Measurements from ENCODE around the gene SERPINE1. TPM values are rescaled to one million over a fixed set of nuclear protein-coding genes. Genes with fewer than 3 reads are reported as not detected.

SERPINE1 gene
- polyA plus RNA-seq, 4 donors: 0.92 to 5.3 (median 1.2) TPM

DNA sequence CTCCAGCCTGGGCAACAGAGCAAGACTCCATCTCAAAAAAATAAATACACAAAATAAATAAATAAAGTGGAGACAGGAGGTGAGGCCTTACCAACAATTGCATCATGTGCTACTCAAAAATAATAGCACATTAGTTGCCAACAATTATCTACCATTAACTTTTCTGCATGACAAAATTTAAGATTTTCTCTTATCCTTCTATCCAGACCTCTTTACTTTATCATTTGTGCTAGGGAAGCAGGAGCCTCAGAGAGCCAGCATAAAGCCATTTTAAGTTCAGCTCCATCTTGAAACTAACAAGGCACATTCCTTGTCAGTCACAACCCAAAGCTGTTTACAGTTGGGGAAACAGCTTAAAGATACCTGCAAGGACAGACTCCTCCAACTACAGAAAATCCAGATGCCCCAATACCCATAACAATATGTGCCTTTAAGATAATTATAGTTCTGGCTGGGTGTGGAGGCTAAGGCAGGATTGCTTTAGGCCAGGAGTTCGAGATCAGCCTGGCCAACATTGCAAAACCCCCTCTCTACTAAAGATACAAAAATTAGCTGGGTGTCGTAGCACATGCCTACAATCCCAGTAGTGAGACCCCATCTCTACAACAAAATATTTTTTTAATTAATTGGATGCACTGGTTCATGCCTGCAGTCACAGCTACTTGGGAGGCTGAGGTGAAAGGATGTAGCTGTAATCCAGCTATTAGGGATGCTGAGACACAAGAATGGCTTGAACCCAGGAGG lies 25.2 kb downstream of the SERPINE1 start:
- DNase-seq (ENCODE audit: low read depth in 4 of 4, low spot score in 3 of 4): no peak

DNA sequence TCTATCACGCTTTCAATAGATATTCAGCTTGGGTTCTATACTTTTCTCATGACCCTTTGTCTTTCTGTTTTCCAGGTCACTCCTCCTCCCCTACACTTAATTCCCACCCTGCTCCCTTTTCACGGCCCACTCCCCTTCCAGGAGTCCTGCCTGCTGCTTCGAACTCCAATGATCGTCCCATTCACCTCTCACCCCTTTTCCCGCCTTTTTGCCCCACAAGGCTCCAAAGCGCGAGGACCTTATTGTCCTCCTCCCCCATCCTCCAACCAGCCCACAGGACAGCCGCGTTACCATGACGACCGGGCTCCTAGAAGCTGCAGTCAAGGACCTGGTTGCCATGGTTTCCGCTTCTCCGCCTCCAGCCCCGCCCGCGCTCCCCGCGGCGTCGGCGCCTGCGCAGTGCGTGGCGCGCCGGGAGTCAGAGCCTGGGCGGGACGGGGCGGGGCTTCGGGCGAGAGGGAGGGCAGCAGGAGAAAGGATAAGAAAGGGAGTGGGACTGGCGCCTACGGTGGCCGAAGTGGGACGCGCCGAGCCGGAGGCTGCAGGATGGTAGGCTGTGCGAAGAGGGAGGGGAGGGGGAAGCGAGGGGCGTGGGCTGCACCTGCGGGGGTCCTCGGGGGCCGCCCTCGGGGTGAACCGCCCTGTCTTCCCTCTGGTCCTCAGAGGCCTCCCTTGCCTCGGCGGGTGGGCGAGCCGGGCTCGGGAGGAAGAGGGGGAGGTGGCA lies 27.2 kb downstream of the SERPINE1 start, which contains the start of gene AP1S1:
TSS of gene AP1S1 (plus strand) at position 508 of the 724 bp plus-strand sequence. CDS start at position 547, 39 bp downstream.
- DNase-seq (ENCODE audit: low read depth in 4 of 4, low spot score in 3 of 4): peak; percentile 75 to 90 (median 86)

DNA sequence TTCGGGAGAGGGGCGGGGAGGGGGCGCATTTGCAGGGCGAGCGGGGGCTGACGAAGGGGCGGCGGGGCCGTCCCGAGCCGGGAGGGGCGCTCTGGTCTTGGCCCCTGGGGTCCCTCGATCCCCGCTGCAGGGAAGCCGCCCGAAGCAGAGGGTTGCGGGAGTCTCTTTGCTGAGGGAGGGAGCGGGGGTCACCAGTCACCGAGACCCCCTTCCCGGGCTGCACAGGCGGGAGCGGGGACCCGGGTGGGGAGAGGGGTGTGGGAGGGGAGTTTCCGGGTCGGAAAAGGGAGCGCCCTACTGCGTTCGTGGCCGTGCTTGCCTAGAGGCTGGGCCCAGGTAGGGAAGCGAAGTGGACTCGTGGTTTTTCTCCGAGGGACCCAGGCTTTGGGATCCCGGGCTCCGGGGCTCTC lies 27.8 kb downstream of the SERPINE1 start:
- DNase-seq (ENCODE audit: low read depth in 4 of 4, low spot score in 3 of 4): no peak

DNA sequence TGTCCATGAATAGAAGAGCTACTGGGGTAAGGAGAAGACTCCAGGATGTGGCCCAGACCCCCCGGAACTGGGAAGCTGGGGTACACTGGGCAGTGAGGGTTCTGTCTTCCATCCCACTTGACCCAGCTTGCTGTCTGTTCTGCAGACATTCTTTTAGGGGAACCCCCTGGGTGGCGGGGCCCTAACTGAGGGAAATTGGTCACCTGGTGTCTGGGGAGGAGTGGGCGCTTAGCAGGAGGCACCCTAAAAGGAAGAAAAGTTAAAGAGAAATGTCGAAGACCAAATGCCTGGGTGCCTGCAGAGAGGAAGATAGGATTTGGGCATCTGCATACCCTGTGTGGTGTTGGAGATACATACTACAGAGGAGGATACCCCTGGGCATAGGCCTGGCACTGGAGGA lies 28.4 kb downstream of the SERPINE1 start:
- no peak for DNase-seq (ENCODE audit: low read depth in 4 of 4, low spot score in 3 of 4)

DNA sequence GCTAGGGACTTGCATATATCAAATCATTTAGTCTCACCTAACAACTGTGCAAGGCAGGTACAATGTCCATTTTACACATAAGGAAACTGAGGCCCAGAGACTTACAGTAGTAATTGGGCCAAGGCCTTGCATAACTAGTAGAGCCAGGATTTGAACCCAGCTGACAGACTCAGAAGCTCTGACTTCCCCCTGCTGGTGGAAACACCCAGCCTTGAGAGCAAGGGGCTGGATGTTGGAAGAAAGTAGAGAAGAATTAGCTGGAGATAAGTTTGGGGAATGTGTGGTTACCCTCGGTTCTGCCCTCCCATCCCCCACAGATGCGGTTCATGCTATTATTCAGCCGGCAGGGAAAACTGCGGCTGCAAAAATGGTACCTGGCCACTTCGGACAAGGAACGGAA lies 29.4 kb downstream of the SERPINE1 start:
- DNase-seq (ENCODE audit: low read depth in 4 of 4, low spot score in 3 of 4): no peak

DNA sequence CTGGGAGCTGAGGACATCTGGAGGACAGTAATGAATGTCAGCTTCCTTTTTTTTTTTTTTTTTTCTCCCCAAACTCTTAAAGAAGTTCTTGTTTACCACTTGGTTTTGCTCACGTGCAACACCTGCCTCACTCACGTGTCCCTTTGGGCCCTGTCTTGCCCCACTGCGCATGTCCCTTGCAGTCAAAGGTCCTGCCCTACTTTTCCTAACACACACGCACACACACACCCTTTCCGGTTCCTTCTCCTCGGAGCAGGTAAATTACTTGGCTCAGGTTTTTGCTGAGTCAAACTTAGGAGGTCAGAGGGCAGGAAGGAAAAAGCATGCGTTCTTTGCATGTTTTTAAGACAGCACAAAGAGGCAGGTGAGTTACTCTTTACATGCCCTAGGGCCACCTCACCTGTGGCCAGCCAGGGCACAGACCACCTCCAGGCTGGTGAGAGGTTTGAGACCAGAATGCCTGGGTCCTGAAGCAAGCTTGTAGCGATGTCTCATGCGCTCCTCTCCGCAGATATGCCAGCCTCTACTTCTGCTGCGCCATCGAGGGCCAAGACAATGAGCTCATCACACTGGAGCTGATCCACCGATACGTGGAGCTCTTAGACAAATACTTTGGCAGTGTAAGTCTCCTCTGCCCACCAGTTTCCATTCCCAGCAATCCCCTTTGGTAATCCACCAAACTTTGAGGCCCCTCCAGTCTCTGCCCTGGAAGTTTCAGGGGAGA lies 30.1 kb downstream of the SERPINE1 start:
- no peak for DNase-seq (ENCODE audit: low read depth in 4 of 4, low spot score in 3 of 4)

DNA sequence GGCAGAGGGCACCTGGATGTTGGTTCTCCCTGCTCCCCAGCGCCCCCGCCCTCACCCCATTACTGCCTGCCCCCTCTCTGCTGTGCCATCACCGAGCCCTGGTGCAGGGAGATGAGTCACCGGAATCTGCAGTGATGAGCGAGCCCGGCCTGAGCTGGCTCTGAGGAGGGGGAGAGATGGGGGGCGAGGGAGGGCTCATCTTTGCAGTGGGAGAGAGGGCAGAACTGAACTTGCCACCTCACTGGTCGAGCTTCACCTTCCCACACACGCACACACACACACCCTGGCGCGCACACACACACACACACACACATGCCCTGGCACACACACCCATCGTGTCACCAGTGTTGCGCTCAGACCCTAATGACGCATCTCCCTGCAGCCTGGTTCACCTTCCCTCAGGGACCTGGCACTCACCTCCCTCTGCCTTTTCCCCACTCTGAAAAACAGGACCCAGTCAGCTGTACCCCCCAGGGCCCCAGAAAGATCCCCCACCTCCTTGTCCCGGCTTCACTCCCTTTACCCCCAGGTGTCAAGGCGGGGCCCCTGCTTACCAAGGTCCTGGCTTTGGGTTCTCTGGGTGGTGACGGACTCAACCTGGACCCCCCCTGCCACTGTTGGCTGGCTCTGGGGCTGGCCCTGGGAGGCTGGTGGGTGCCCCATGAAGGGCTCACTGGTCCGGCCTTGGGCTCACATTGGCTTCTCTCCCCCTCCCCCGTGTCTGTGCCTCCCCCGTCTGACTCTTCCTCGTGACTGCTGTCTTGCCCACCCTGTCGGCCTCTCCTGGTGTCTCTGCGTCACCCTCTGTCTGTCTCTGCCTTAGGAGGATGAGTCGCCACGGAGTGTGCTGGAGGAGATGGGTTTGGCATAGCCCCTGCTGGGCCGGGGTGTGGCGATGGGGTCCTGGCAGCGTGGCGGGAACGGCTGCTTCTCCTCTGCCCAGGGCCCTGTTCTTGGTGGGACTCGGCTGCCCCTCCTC lies 33.1 kb downstream of the SERPINE1 start:
- DNase-seq (ENCODE audit: low read depth in 4 of 4, low spot score in 3 of 4): no peak

DNA sequence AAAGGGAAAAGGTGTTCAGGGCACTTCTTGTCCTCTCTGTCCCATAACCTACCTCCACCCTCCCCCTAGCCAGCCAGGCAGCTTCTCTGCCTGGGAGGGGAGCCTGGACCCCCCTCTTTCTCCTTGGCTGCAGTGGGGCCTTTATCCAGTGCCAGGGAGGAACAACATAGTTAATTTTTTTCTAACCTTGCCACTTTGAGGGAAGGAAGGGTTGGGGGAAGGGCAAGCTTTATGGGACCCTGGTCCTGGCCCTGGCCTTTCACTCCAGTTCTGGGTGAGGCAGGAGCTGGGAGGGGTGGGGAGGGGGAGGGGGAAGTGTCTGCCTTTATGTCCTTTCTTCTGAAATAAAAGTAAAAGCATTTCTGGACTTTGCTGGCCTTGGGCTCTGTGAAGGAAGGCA lies 34.0 kb downstream of the SERPINE1 start:
- DNase-seq (ENCODE audit: low read depth in 4 of 4, low spot score in 3 of 4): no peak

DNA sequence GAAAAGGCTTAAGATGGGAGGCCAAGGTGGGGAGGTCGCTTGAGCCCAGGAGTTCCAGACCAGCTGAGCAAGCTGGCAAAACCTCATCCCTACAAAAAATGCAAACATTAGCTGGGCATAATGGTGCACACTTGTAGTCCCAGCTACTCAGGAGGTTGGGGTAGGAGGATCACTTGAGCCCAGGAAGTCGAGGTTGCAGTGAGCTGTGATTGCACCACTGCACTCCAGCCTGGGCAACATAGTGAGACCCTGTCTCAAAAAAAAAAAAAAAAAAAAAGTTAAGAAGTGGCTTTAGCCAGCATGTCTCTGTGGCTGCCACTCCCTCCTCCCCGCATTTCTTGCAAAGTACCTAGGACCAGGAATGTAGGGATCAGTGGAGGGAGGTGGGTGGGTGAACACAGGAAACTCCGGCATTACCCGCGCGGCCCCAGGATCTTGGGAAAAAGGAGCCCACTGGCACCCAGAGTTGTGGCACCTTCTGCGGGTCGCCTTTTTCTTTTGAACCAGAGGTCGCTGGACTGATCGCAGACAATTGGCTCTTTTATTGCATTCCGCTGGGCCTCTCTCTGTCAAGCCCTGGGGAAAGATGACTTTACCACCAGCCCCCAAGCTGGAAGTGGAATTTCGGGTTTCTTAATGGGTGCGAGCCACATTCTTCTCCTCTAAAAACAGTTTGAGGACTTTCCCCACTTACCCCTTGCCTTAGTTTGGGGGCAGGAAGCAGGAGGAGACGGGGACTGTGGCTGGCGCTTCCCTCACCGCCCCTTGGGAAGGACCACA lies 35.0 kb downstream of the SERPINE1 start:
- no peak for DNase-seq (ENCODE audit: low read depth in 4 of 4, low spot score in 3 of 4)

DNA sequence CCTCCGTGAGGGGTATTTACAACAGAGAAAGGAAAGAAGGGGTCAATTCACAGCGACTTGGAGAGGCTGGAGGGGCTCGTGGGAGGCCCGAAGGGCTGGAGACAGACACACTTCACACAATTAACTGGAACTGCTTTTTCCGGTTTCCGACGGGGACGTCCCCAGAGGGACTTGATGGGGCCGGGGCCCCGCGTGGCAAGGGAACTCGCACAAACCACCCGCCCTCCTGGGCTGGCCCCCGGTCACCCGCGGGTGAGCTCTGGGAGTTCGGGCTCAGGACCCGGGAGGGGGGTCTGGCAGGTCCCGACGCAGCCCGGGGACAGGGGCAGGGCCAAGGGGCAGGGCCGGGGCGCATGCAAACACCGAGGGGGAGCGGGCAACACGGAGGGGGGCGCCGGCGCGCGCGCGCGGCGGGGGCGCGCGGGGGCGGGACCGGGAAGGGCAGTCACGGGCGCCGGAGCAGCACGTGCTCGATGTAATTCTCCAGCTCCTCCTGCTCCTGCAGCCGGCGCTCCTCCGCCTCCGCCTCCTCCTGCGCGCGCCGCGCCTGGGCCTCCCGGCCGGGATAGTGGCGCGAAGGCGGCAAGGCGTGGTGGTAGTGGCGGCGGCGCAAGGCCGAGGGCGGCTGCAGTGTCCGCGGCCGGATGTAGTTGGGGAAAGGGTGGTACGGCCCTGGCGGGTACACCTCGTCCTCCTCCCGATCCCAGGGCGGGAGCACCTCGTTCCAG lies 35.8 kb downstream of the SERPINE1 start:
- DNase-seq (ENCODE audit: low read depth in 4 of 4, low spot score in 3 of 4): no peak

DNA sequence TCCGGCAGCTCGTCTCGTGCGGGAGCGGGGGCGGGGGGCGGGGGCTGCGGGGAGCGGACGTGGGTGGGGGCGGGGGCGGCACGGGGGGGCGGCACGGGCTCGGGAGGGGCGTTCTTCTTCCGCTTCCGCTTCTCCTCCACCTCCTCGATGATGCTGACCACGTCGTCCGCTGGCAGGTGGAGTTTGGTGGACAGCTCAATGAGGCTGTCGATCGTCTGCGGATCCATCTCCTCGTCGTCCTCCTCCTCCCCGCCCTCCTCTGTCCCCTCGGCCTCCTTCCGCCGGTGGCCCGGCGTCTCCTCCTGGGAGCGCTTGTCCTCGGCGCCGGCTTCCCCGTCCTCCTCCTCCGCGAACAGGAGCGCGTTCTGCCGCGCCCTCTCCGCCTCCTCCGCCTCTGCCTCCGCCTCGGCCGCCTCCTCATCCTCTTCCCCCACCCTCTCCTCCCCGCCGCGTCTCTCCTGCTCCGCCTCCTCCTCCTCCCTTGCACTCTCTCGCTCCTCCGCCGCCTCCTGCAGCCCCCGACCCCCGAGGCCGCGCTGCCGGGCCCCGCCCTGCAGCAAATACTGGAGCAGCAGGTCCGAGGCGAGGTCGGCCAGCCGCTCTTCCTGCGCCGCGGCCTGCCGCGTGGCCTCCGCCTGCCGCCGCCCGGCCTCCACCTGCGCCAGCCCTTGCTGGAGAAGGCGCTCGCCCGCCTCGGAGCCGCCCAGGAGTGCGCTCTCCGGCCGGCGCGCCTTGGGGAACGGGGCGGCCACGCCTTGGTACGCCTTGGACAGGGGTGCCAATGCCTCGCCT lies 36.6 kb downstream of the SERPINE1 start:
- no peak for DNase-seq (ENCODE audit: low read depth in 4 of 4, low spot score in 3 of 4)

DNA sequence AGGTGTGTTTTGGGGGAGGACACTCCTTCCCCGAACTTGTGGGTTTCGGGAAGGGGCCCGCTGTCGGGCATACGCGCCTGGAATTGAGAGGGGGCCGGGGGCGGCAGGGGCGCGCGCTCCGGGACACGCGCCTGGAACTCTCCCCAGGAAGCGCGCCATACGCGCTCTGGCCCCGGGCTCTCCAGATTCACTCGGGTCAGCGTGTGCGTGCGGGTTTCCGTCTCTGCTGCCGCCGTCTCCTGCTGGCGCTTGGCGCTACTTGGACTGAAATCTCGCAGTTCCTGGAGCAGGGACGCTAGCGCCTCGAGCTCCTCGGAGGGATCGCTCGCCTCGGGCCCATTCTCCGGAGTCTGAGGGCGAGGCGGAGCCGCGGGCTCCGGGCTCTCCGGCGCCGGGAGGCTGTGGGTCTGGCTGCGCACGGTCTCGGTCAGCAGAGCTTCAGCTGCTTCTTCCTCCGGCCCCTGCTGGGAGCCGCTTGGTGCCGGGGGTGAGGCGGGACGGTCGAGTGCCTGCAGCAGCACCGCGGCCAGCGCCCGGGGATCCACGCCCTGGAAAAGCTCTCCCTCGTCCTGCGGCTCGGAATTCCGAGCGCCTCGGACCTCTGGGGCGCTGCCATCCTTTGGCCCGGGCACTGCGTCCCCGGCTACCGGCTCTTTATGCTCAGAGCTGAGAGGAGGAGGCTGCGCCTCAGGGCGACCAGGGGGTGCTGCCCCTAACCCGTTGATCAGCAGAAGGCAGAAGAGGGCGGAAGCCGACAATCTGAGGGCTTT lies 37.4 kb downstream of the SERPINE1 start:
- DNase-seq (ENCODE audit: low read depth in 4 of 4, low spot score in 3 of 4): no peak

DNA sequence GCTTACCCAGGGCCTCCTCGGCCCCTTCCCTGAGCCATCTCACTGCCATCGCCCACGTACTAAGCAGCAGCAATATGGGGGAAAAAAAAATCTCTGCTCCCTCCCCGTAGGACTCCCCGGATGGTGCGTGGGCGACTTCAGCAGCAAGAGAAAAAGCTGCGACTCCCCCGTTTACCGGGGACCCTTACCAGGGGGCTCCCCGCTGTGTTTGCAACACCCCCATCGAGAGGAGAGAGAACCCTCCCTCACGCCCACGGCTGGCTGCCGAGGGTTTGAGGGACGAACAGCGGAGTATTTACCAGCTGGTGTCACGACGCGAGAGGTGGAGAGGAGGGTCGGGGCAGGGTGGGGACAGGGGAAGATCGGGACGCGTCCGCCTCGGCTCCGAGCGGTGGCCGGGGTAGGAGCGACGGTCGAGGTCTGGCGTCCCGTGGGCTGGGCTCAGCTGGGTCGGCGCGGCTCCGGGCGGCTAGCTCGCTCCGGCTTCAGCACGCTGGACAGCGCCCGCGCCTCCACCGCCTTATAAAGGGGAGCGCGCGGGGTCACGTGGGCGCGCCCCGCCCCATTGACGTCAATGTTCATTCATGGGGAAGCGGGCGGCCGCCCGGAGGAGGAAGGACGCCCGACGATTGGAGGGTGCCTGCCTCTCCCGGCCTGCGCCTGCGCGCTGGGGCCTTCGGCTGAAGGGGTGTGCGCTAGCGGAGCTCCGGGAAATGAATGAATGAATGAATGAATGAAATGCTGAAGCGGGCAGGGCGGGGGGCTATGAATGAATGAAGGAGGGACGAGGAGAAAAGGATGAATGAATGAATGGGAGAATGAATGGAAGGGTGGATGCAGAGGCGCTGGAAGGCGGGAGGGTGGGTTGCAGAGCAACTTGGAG lies 38.4 kb downstream of the SERPINE1 start, which contains the start of gene VGF:
TSS of gene VGF (minus strand) at position 495 of the 883 bp plus-strand sequence. CDS start 726 bp downstream, outside the sequence.
- peak in 3 of 4 donors; percentile 78 to 81 (median 78) for DNase-seq (ENCODE audit: low read depth in 4 of 4, low spot score in 3 of 4)

DNA sequence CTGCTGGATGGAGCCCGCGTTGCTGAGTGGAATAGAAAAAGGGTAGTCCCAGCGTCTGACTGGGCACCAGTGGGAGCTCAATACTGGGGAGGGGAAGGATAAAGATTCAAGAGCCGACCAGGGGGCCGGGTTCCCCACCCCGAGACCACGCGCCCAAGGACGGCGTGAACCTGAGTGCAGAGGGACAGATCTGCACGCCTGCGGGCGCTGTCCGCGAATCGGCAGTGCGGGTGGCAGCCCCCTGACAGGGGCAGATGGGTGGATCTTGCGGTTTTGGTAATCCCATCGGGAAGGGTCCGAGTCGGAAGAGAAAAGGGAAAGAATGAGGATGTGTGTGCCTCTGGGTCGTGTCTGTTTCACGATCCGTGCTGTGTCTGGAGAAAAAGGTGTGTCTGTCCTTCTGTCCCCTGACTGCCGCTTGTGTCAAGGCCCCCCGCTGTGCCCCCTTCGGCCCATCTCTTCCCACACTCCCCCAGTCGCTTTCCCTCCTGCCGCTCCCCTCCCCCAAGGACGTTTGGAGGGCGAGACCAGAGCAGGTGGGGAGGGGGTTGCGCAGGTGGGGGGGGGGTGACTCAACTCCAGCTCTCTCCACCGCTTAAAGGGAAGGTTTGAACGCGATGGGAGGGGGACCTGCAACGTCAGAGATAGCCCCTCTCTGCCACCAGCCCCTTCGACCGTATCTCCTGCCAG lies 39.2 kb downstream of the SERPINE1 start:
- no peak for DNase-seq (ENCODE audit: low read depth in 4 of 4, low spot score in 3 of 4)

DNA sequence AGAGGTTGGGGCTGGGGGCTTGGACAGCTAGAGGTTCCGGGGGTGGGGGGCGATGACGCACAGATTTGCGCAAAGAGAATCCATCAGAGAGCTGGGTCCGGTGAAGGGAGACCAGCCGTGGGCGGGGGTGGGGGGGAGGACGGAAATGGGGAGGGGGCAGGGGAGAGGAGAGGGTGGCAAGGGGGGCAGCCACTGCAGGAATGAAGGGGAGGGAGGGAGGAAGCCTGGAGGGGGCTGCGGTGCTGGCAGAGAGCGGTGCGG lies 39.7 kb downstream of the SERPINE1 start:
- no peak for DNase-seq (ENCODE audit: low read depth in 4 of 4, low spot score in 3 of 4)
